Loucy (cell line): ENCODE results near the gene RGSL1.

Experiments
- CTCF ChIP-seq: fragments of 200-600 bp; sonication (generic); conservative IDR thresholded peaks from 2 replicates; pipeline ENCODE4 v1.5.1; 2014; ENCODE audit warnings: mild to moderate bottlenecking, antibody characterized with exemption, low read length
- EZH2phosphoT487 ChIP-seq: fragments of 200-600 bp; IDR thresholded peaks from 2 replicates; pipeline ENCODE4 v1.6.1; 2018; ENCODE audit warnings: antibody characterized with exemption, mild to moderate bottlenecking, moderate library complexity, borderline replicate concordance

GRCh38 chr1:182431278-182431677, 18.7 kb upstream of the RGSL1 start:
- TF ChIP-seq CTCF: no peak
- no peak for TF ChIP-seq EZH2phosphoT487
